ENCODE measurements around the gene TEX51. TPM values are rescaled to one million over a fixed set of nuclear protein-coding genes. Genes with fewer than 3 reads are reported as not detected.
A peak's percentile ranks its signal among the peaks of the same experiment; 100 is the strongest.

Gene TEX51
- total and polyA plus RNA-seq, 4 donors = not detected

GRCh38 chr2:126889496-126890135 is 9.1 kb upstream of the TEX51 start:
- Histone ChIP-seq H3K4me1 (ENCODE audit: control insufficient read depth, insufficient read depth, low read length) (peaks cover 30% of the 10 kb centered on the region), H3K9me3 (ENCODE audit: control insufficient read depth, insufficient read depth, low read length) (no peaks in the 10 kb centered on the region), H3K27ac (ENCODE audit: low read depth, low read length) (no peak overlapping the region), H3K4me3 (ENCODE audit: low read depth, low read length) (no peak overlapping the region), H3K36me3 (ENCODE audit: control insufficient read depth, insufficient read depth, low read length) (no peaks in the 10 kb centered on the region), H3K27me3 (ENCODE audit: control insufficient read depth, insufficient read depth, low read length) (peaks cover 2% of the 10 kb centered on the region)
- 81% methylated on average over 5 of the region's 8 CpGs for WGBS (ENCODE audit: insufficient coverage)
- DNase-seq (ENCODE audit: low read depth in 4 of 6, low spot score in 6 of 6) = no peak

GRCh38 chr2:126890136-126890510 is 8.6 kb upstream of the TEX51 start:
- H3K27me3 ChIP-seq (ENCODE audit: control insufficient read depth, insufficient read depth, low read length) = peaks cover 2% of the 10 kb centered on the region
- peaks cover 30% of the 10 kb centered on the region for H3K4me1 ChIP-seq (ENCODE audit: control insufficient read depth, insufficient read depth, low read length)
- 100% methylated on average over 2 of the region's 5 CpGs for WGBS (ENCODE audit: insufficient coverage)
- no peak for DNase-seq (ENCODE audit: low read depth in 4 of 6, low spot score in 6 of 6)
- H3K27ac ChIP-seq (ENCODE audit: low read depth, low read length) = no peak overlapping the region
- no peak overlapping the region for H3K4me3 ChIP-seq (ENCODE audit: low read depth, low read length)
- no peaks in the 10 kb centered on the region for H3K36me3 ChIP-seq (ENCODE audit: control insufficient read depth, insufficient read depth, low read length)
- no peaks in the 10 kb centered on the region for H3K9me3 ChIP-seq (ENCODE audit: control insufficient read depth, insufficient read depth, low read length)

- no peaks in the 10 kb centered on the region for H3K36me3 ChIP-seq (ENCODE audit: control insufficient read depth, insufficient read depth, low read length)
- H3K27me3 ChIP-seq (ENCODE audit: control insufficient read depth, insufficient read depth, low read length) = peaks cover 2% of the 10 kb centered on the region
- no peak overlapping the region for H3K4me3 ChIP-seq (ENCODE audit: low read depth, low read length)
- DNase-seq (ENCODE audit: low read depth in 4 of 6, low spot score in 6 of 6) = no peak
- no peak overlapping the region for H3K27ac ChIP-seq (ENCODE audit: low read depth, low read length)
- 80% methylated on average over 8 of the region's 12 CpGs for whole genome bisulfite sequencing (ENCODE audit: insufficient coverage)
- no peaks in the 10 kb centered on the region for H3K9me3 ChIP-seq (ENCODE audit: control insufficient read depth, insufficient read depth, low read length)
- H3K4me1 ChIP-seq (ENCODE audit: control insufficient read depth, insufficient read depth, low read length) = peaks cover 24% of the 10 kb centered on the region
These were observed 7.9 kb upstream of the TEX51 start for GRCh38 chr2:126890551-126891450.

GRCh38 chr2:126891681-126892500 is 6.8 kb upstream of the TEX51 start:
- WGBS (ENCODE audit: insufficient coverage) = 30% methylated on average over 10 of the region's 10 CpGs
- Histone ChIP-seq H3K4me1 (ENCODE audit: control insufficient read depth, insufficient read depth, low read length) (peaks cover 13% of the 10 kb centered on the region), H3K27me3 (ENCODE audit: control insufficient read depth, insufficient read depth, low read length) (no peaks in the 10 kb centered on the region), H3K4me3 (ENCODE audit: low read depth, low read length) (no peak overlapping the region), H3K36me3 (ENCODE audit: control insufficient read depth, insufficient read depth, low read length) (no peaks in the 10 kb centered on the region), H3K9me3 (ENCODE audit: control insufficient read depth, insufficient read depth, low read length) (no peaks in the 10 kb centered on the region), H3K27ac (ENCODE audit: low read depth, low read length) (no peak overlapping the region)
- peak in 2 of 6 donors; percentile 32 to 77 for DNase-seq (ENCODE audit: low read depth in 4 of 6, low spot score in 6 of 6)

- Histone ChIP-seq H3K4me3 (ENCODE audit: low read depth, low read length) (no peak overlapping the region), H3K27me3 (ENCODE audit: control insufficient read depth, insufficient read depth, low read length) (no peaks in the 10 kb centered on the region), H3K9me3 (ENCODE audit: control insufficient read depth, insufficient read depth, low read length) (no peaks in the 10 kb centered on the region), H3K36me3 (ENCODE audit: control insufficient read depth, insufficient read depth, low read length) (no peaks in the 10 kb centered on the region), H3K4me1 (ENCODE audit: control insufficient read depth, insufficient read depth, low read length) (peaks cover 11% of the 10 kb centered on the region), H3K27ac (ENCODE audit: low read depth, low read length) (no peak overlapping the region)
- WGBS (ENCODE audit: insufficient coverage) = 91% methylated on average over 4 of the region's 4 CpGs
- DNase-seq (ENCODE audit: low read depth in 4 of 6, low spot score in 6 of 6) = no peak
These were observed 5.5 kb upstream of the TEX51 start for GRCh38 chr2:126893153-126893552.

- no peak for DNase-seq (ENCODE audit: low read depth in 4 of 6, low spot score in 6 of 6)
These were observed 5.1 kb upstream of the TEX51 start for GRCh38 chr2:126893606-126894005.

GRCh38 chr2:126894082-126894481 is 4.6 kb upstream of the TEX51 start:
- H3K36me3 ChIP-seq (ENCODE audit: control insufficient read depth, insufficient read depth, low read length) = no peaks in the 10 kb centered on the region
- H3K4me3 ChIP-seq (ENCODE audit: low read depth, low read length) = no peak overlapping the region
- no CpG with 5 or more reads among the region's 1 CpG for WGBS (ENCODE audit: insufficient coverage)
- peaks cover 7% of the 10 kb centered on the region for H3K4me1 ChIP-seq (ENCODE audit: control insufficient read depth, insufficient read depth, low read length)
- DNase-seq (ENCODE audit: low read depth in 4 of 6, low spot score in 6 of 6) = no peak
- H3K9me3 ChIP-seq (ENCODE audit: control insufficient read depth, insufficient read depth, low read length) = no peaks in the 10 kb centered on the region
- H3K27me3 ChIP-seq (ENCODE audit: control insufficient read depth, insufficient read depth, low read length) = no peaks in the 10 kb centered on the region
- no peak overlapping the region for H3K27ac ChIP-seq (ENCODE audit: low read depth, low read length)

More at GRCh38 chr2:126893606-126894005, 5.1 kb upstream of the TEX51 start:
- Histone ChIP-seq H3K27ac (ENCODE audit: low read depth, low read length) (no peak overlapping the region), H3K9me3 (ENCODE audit: control insufficient read depth, insufficient read depth, low read length) (no peaks in the 10 kb centered on the region), H3K27me3 (ENCODE audit: control insufficient read depth, insufficient read depth, low read length) (no peaks in the 10 kb centered on the region), H3K4me1 (ENCODE audit: control insufficient read depth, insufficient read depth, low read length) (peaks cover 11% of the 10 kb centered on the region), H3K4me3 (ENCODE audit: low read depth, low read length) (no peak overlapping the region), H3K36me3 (ENCODE audit: control insufficient read depth, insufficient read depth, low read length) (no peaks in the 10 kb centered on the region)

- WGBS (ENCODE audit: insufficient coverage) = 84% methylated on average over 9 of the region's 9 CpGs
- H3K27ac ChIP-seq (ENCODE audit: low read depth, low read length) = no peak overlapping the region
- no peaks in the 10 kb centered on the region for H3K9me3 ChIP-seq (ENCODE audit: control insufficient read depth, insufficient read depth, low read length)
- no peak overlapping the region for H3K4me3 ChIP-seq (ENCODE audit: low read depth, low read length)
- no peak for DNase-seq (ENCODE audit: low read depth in 4 of 6, low spot score in 6 of 6)
- no peaks in the 10 kb centered on the region for H3K36me3 ChIP-seq (ENCODE audit: control insufficient read depth, insufficient read depth, low read length)
- H3K27me3 ChIP-seq (ENCODE audit: control insufficient read depth, insufficient read depth, low read length) = no peaks in the 10 kb centered on the region
- peaks cover 7% of the 10 kb centered on the region for H3K4me1 ChIP-seq (ENCODE audit: control insufficient read depth, insufficient read depth, low read length)
These were observed 4.0 kb upstream of the TEX51 start for GRCh38 chr2:126894585-126895182.

GRCh38 chr2:126895336-126895735 is 3.4 kb upstream of the TEX51 start:
- Histone ChIP-seq H3K4me1 (ENCODE audit: control insufficient read depth, insufficient read depth, low read length) (peaks cover 7% of the 10 kb centered on the region), H3K27ac (ENCODE audit: low read depth, low read length) (no peak overlapping the region), H3K4me3 (ENCODE audit: low read depth, low read length) (no peak overlapping the region), H3K9me3 (ENCODE audit: control insufficient read depth, insufficient read depth, low read length) (no peaks in the 10 kb centered on the region), H3K27me3 (ENCODE audit: control insufficient read depth, insufficient read depth, low read length) (no peaks in the 10 kb centered on the region), H3K36me3 (ENCODE audit: control insufficient read depth, insufficient read depth, low read length) (no peaks in the 10 kb centered on the region)
- no peak for DNase-seq (ENCODE audit: low read depth in 4 of 6, low spot score in 6 of 6)
- WGBS (ENCODE audit: insufficient coverage) = 83% methylated on average over 4 of the region's 4 CpGs
